Nephron progenitor cell (in vitro differentiated cells): ENCODE results near the gene GOLGA8S.
"Not testable (repeated sequence)": the region's sequence is repeated elsewhere in the genome, so short reads cannot be mapped to it uniquely, and the experiment has no call there.

Experiments used
- DNase-seq: peaks from one replicate; pipeline ENCODE4 v3.0.0; 2021
- H3K27ac Mint-ChIP-seq: 2 replicates; pipeline ENCODE4 v1.8.0; 2021; ENCODE audit warnings: mild to moderate bottlenecking, moderate library complexity, mixed read lengths
- H3K27me3 Mint-ChIP-seq: 2 replicates; pipeline ENCODE4 v1.8.0; 2021; ENCODE audit warnings: mild to moderate bottlenecking, low read depth, mixed read lengths; ENCODE audit not compliant: poor library complexity
- H3K36me3 Mint-ChIP-seq: 2 replicates; pipeline ENCODE4 v1.8.0; 2021; ENCODE audit warnings: low read depth, mixed read lengths
- H3K4me1 Mint-ChIP-seq: 2 replicates; pipeline ENCODE4 v1.8.0; 2021; ENCODE audit warnings: mixed read lengths
- H3K4me3 Mint-ChIP-seq: 2 replicates; pipeline ENCODE4 v1.8.0; 2021; ENCODE audit warnings: mild to moderate bottlenecking, moderate library complexity, mixed read lengths
- H3K9me3 Mint-ChIP-seq: 2 replicates; pipeline ENCODE4 v1.8.0; 2021; ENCODE audit warnings: mild to moderate bottlenecking, moderate library complexity, mixed read lengths
- TF ChIP-seq, protein P1 (sequence below): fragments of 200-600 bp; sonication (generic); IDR thresholded peaks from 2 replicates; pipeline ENCODE4 v1.5.0; 2021; ENCODE audit warnings: antibody characterized with exemption

GOLGA8S gene

DNA sequence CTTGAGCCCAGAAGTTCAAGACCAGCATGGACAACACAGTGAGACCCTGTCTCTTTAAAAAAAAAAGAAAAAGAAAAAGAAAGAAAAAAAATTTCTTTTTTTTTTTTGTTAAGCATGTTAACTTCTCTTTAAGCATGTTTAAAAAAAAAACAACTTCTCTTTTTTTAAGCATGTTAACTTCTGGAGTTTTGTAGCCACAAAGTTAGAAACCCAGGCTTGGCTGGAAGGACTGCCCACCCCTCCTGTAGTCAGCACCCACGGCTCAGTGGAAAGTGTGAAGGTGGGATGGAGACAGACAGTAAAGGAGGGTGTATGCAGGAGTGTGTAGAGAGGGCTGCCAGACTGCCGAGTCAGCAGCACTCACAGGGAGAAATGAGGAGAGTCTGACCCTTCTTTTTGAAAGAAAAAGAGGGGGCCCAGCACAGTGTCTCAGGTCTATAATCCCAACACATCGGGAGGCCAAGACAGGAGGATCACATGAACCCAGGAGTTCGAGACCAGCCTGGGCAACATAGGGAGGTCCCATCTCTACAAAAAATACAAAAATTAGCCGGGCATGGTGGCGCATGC, 33.2 kb downstream of the GOLGA8S start:
- TF ChIP-seq, protein P1, sequence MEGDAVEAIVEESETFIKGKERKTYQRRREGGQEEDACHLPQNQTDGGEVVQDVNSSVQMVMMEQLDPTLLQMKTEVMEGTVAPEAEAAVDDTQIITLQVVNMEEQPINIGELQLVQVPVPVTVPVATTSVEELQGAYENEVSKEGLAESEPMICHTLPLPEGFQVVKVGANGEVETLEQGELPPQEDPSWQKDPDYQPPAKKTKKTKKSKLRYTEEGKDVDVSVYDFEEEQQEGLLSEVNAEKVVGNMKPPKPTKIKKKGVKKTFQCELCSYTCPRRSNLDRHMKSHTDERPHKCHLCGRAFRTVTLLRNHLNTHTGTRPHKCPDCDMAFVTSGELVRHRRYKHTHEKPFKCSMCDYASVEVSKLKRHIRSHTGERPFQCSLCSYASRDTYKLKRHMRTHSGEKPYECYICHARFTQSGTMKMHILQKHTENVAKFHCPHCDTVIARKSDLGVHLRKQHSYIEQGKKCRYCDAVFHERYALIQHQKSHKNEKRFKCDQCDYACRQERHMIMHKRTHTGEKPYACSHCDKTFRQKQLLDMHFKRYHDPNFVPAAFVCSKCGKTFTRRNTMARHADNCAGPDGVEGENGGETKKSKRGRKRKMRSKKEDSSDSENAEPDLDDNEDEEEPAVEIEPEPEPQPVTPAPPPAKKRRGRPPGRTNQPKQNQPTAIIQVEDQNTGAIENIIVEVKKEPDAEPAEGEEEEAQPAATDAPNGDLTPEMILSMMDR, result no peak
- no peaks in the 10 kb centered on the region for H3K4me1 Mint-ChIP-seq
- H3K4me3 Mint-ChIP-seq, result no peak overlapping the region
- peaks cover 55% of the 10 kb centered on the region for H3K9me3 Mint-ChIP-seq
- DNase-seq, result no peak
- H3K36me3 Mint-ChIP-seq, result no peaks in the 10 kb centered on the region
- H3K27me3 Mint-ChIP-seq, result peaks cover 3% of the 10 kb centered on the region
- no peak overlapping the region for H3K27ac Mint-ChIP-seq

DNA sequence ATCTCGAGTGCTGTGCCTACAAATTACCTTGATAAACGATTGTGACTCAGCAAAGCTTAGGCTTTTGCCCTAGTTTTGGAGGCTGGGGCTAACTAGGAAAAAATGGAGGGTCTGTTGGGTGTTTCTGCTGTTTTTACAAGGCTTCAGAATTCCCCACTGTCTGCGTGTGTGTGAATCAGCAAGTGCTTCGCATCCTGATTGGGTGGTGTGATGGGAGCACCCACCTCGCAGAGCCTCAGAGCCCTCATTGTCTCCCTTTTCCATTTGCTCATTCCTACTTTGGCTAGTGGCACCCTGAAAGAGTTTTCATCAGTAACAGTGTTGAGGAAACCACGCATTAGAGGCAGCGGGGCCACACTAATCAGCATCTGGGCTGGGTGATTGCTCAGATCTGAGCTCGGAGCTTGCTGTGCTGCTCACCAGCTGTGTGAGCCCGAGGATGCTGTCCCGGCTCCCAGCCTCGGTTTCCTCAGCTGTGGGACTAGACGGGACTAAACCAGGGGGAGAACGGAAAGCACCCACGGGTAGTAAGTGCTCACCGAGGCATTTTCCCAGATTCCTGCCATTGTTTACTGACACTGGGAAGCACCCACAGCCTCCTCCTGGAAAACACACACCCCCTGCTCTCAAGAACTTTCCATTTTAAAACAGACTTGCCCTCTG, 40.6 kb downstream of the GOLGA8S start:
- Mint-ChIP-seq H3K27me3 (peaks cover 3% of the 10 kb centered on the region), H3K9me3 (peaks cover 63% of the 10 kb centered on the region), H3K4me3 (no peak overlapping the region), H3K27ac (no peak overlapping the region), H3K4me1 (no peaks in the 10 kb centered on the region), H3K36me3 (no peaks in the 10 kb centered on the region)
- TF ChIP-seq, protein P1, result no peak
- no peak for DNase-seq

DNA sequence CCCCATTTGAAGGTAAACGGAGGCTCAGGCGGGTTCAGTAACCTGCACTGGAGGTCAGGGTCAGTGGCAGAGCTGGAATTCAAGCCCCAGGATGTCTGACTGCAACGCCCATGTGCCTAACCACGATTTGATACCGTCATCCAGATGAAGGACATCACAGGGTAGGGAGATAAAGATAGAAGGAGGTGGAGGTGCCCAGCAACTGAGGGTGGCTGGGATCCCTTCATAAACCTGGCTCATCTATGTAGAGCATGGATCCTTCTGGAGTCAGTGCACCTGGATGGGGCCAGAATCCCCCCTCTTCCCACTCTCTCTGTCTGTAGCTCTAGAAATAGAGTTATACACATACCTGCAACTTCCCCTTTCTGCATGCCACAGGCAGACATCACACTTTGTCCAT, 41.3 kb downstream of the GOLGA8S start:
- Mint-ChIP-seq H3K36me3 (no peaks in the 10 kb centered on the region), H3K4me3 (no peak overlapping the region), H3K27ac (no peak overlapping the region), H3K4me1 (no peaks in the 10 kb centered on the region), H3K9me3 (peaks cover 63% of the 10 kb centered on the region), H3K27me3 (peaks cover 3% of the 10 kb centered on the region)
- TF ChIP-seq, protein P1, result no peak
- DNase-seq, result no peak

DNA sequence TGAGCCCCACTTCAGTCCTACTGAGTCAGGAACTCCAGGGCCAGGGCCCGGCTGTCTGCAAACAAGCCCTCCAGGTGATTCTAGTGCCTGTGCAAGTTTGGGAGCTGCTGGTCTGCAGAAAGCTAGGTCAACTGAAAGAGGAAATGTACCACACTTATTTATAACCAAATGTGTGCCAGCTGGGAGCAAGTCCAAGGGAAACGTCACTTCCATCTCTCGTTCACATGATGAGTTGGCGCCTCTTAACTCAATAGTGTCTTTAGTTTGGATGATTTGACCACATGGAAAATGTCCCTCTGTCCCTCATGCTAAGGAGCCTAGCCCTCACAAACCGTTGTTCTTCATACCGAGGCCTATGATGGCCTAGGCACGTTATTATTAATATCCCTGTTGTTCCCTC, 43.2 kb downstream of the GOLGA8S start:
- Mint-ChIP-seq H3K4me1 (no peaks in the 10 kb centered on the region), H3K9me3 (peaks cover 75% of the 10 kb centered on the region), H3K36me3 (no peaks in the 10 kb centered on the region), H3K27ac (no peak overlapping the region), H3K27me3 (peaks cover 6% of the 10 kb centered on the region), H3K4me3 (no peak overlapping the region)
- no peak for DNase-seq
- TF ChIP-seq, protein P1, result no peak

DNA sequence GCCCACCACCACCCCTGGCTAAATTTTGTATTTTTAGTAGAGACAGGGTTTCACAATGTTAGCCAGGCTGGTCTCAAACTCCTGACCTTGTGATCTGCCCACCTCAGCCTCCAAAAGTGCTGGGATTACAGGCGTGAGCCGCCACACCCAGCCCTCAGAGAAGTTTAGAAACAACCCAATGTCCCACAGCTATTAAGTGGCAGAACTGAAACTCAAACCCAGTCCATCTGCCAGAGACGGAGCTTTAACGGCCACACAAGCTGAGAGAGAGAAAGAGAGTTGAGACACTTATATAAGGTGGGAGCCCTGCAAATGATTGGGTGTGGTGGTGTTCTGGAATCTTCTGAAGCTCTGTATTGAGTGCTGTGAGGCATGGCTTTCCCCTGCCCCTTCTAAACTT, 43.8 kb downstream of the GOLGA8S start:
- peaks cover 80% of the 10 kb centered on the region for H3K9me3 Mint-ChIP-seq
- H3K4me1 Mint-ChIP-seq, result not testable (repeated sequence)

DNA sequence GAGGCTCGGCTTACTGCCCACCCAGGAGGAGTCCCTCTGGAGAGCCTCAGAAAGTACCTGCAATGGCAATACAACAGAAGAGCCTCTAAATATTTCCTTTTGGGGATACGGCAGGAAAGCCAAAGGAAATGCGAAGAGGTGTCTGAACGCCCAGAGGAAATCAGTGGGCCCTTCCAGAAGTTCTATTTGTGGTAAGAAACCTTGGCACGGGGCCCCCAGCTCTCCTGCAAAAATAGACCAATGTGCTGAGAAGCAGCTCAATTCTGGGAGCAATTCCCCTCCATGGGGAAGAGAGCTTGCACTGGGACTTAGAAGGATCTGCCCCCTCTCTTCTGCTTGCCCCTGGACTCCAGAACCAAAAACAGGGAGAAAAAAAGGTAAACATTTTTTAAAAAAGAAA, 44.7 kb downstream of the GOLGA8S start:
- not testable (repeated sequence) for H3K27me3 Mint-ChIP-seq, H3K27ac Mint-ChIP-seq, DNase-seq, H3K4me1 Mint-ChIP-seq, H3K4me3 Mint-ChIP-seq, H3K36me3 Mint-ChIP-seq
- H3K9me3 Mint-ChIP-seq, result peaks cover 83% of the 10 kb centered on the region

More for the DNA sequence above, 43.8 kb downstream of the GOLGA8S start:
- H3K36me3 Mint-ChIP-seq, H3K4me3 Mint-ChIP-seq, H3K27me3 Mint-ChIP-seq, DNase-seq, H3K27ac Mint-ChIP-seq: not testable (repeated sequence)

DNA sequence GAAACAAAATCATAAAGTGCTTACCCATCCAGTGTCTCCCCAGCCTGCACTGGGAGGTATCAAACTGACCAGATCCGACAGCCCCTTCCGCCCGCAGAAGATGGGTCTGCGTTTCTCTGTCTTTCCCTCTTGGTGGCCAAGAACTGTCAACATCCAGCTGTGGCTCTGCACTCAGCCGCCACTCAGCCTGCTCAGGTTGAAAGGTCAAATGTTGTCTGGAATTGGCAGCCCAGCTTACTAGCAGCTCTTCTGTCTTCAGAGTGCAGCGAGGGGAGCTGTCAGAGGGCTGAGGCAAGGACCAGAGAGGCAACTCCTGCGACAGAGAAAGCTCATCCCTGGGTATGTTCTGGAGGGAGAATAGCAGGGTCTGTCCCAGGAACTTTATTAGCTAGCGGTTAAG, 47.1 kb downstream of the GOLGA8S start:
- Mint-ChIP-seq H3K4me3 (no peak overlapping the region), H3K36me3 (no peaks in the 10 kb centered on the region), H3K27ac (no peak overlapping the region), H3K9me3 (peaks cover 75% of the 10 kb centered on the region), H3K27me3 (peaks cover 3% of the 10 kb centered on the region), H3K4me1 (no peaks in the 10 kb centered on the region)
- TF ChIP-seq, protein P1, result no peak
- no peak for DNase-seq
